ENCODE results near the gene ZNF76. TPM values are rescaled to one million over a fixed set of nuclear protein-coding genes. Genes with fewer than 3 reads are reported as not detected.

The ZNF76 gene
- polyA plus RNA-seq, 1 of the 3 experiments (the other 2 are of a cell fraction): 19.7 TPM

GRCh38 chr6:35234901-35235300, 24.6 kb upstream of the ZNF76 start (continued):
- TF ChIP-seq REST (IDR thresholded peaks at IDR 0.05; ENCODE audit: low read depth, low read length): no peak
- TF ChIP-seq GATA2 (CRISPR knock-in tag; IDR thresholded peaks at IDR 0.05): no peak

DNA sequence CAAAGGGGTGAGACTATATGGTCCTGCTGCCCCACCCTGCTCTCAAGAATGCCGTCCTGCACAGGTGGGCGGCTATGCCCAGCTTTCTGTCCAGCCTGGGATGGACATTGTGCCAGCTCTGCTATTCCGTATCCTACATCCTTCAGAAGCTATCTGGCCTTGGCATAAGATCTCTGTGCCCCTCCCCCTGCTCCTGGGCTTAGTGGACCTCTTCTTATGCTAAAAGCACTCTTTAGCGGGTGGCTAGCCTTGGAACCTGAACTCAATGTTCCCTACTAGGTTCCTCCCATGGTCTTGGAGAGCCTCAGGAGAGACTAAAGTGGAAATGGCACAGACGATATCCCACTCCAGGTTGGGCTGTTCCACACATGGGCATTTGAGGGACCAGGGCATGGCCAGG, 23.3 kb upstream of the ZNF76 start:
- H3K9ac ChIP-seq: no peak overlapping the region
- H3K27me3 ChIP-seq (ENCODE audit: insufficient read depth): no peaks in the 10 kb centered on the region
- H3F3A ChIP-seq (replicated peaks; ENCODE audit: insufficient read depth): no peaks in the 10 kb centered on the region
- no peaks in the 10 kb centered on the region for H3K9me3 ChIP-seq
- 100% methylated on average over 4 of the region's 5 CpGs for WGBS (ENCODE audit: low lambda C conversion rate)
- H3K4me2 ChIP-seq: no peak overlapping the region
- no peaks in the 10 kb centered on the region for H3K9me2 ChIP-seq
- H3K27ac ChIP-seq (ENCODE audit: low read depth in 2 of 2, low read length in 1 of 2): no peak overlapping the region
- no peak overlapping the region for H2AFZ ChIP-seq (ENCODE audit: low read depth)
- H3K36me3 ChIP-seq (replicated peaks in 1 of 2; ENCODE audit: control insufficient read depth in 1 of 2, insufficient read depth in 2 of 2, low read length in 1 of 2): peaks cover 2 to 10% of the 10 kb centered on the region in 2 experiments
- H3K4me1 ChIP-seq (ENCODE audit: control insufficient read depth in 1 of 2, insufficient read depth in 2 of 2, low read depth in 1 of 2, low read length in 1 of 2): peaks cover 0 to 12% of the 10 kb centered on the region in 2 experiments; a peak in 1 of 4 replicates
- no peak for DNase-seq
- H4K20me1 ChIP-seq (ENCODE audit: insufficient read depth): no peaks in the 10 kb centered on the region; the same call in 1 of the 2 replicates
- CTCF ChIA-PET: interaction anchor here (1.2 to 14.0 kb wide), 3 partner anchors 31 to 90 kb away, joined by 6 to 148 read pairs (median 6); no protein-coding TSS in a partner anchor
- peaks cover 3% of the 10 kb centered on the region; the same call in 1 of the 2 replicates for H3K79me2 ChIP-seq (ENCODE audit: insufficient read depth)
- H3K4me3 ChIP-seq (ENCODE audit: low read depth in 2 of 2, low read length in 1 of 2): no peak overlapping the region
- TF ChIP-seq, protein P1, sequence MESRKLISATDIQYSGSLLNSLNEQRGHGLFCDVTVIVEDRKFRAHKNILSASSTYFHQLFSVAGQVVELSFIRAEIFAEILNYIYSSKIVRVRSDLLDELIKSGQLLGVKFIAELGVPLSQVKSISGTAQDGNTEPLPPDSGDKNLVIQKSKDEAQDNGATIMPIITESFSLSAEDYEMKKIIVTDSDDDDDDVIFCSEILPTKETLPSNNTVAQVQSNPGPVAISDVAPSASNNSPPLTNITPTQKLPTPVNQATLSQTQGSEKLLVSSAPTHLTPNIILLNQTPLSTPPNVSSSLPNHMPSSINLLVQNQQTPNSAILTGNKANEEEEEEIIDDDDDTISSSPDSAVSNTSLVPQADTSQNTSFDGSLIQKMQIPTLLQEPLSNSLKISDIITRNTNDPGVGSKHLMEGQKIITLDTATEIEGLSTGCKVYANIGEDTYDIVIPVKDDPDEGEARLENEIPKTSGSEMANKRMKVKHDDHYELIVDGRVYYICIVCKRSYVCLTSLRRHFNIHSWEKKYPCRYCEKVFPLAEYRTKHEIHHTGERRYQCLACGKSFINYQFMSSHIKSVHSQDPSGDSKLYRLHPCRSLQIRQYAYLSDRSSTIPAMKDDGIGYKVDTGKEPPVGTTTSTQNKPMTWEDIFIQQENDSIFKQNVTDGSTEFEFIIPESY (IDR thresholded peaks at IDR 0.05; ENCODE audit: borderline replicate concordance, low read depth): no peak
- TF ChIP-seq NRF1 (IDR thresholded peaks at IDR 0.05; ENCODE audit: low read depth, low read length) (no peak), REST (IDR thresholded peaks at IDR 0.05; ENCODE audit: low read depth, low read length) (no peak), ELF1 (IDR thresholded peaks at IDR 0.05) (no peak), RFX5 (IDR thresholded peaks at IDR 0.05; ENCODE audit: low read length) (no peak), RCOR1 (IDR thresholded peaks at IDR 0.05; ENCODE audit: low read length) (no peak), POLR2AphosphoS5 (IDR thresholded peaks at IDR 0.05; ENCODE audit: low read depth, low read length) (no peak), TAF1 (IDR thresholded peaks at IDR 0.05; ENCODE audit: borderline replicate concordance, low read depth, low read length) (no peak), RXRA (IDR thresholded peaks at IDR 0.05; ENCODE audit: borderline replicate concordance, low read depth) (no peak), YY1 (IDR thresholded peaks at IDR 0.05; ENCODE audit: low read depth) (no peak), MXI1 (IDR thresholded peaks at IDR 0.05; ENCODE audit: low read depth, low read length) (no peak), GABPA (IDR thresholded peaks at IDR 0.05; ENCODE audit: low read depth) (no peak)
- TF ChIP-seq, protein P2, sequence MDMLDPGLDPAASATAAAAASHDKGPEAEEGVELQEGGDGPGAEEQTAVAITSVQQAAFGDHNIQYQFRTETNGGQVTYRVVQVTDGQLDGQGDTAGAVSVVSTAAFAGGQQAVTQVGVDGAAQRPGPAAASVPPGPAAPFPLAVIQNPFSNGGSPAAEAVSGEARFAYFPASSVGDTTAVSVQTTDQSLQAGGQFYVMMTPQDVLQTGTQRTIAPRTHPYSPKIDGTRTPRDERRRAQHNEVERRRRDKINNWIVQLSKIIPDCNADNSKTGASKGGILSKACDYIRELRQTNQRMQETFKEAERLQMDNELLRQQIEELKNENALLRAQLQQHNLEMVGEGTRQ (IDR thresholded peaks at IDR 0.05; ENCODE audit: borderline replicate concordance, low read depth, low read length): no peak
- POLR2A ChIA-PET: no interaction called here

All from SK-N-SH (cell line).